GM19238 (cell line): Measurements from ENCODE around the gene FZD10.

Source experiments
- DNase-seq: peaks from one replicate; pipeline ENCODE4 v3.0.0; 2011; ENCODE audit warnings: low spot score; ENCODE audit not compliant: insufficient read length

Gene FZD10

GRCh38 chr12:130179191-130179590 lies 16.9 kb downstream of the FZD10 start:
- DNase-seq, result no peak

DNA sequence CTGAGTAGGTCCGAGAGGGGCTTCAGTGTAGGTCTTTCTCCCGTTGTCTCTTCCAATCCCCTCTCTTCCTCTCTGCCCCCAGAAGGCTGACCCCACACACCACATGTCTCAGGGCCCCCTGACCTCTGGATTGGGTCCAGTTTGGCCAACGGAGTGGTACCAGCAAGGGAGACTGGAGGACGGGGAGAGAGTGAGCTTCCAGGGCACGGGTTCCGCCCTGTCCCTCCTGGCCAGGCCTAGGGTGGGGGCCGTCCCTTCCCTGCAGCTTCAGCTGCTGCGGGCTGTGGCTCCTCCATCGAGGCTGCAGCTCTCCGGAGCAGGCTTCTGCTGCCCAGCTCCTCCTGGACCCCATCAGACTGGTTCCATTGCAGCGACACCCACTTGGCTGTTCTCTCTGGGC lies 17.4 kb downstream of the FZD10 start:
- no peak for DNase-seq

DNA sequence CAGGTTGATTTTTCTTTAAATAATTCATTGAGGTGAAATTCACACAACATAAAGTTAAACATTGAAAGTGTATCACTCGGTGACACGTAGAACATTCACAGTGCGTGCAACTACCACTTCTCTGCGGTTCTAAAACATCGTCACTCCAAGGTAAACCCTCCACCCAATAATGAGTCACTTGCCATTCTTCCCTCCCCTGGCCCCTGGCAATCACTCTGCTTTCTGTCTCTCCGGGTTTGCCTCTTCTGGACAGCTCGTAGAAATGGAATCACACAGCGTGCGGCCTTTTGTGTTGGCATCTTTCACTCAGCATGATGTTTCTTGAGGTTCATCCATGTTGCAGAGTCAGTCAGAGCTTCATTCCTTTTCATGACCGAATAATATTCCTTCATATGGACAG lies 18.9 kb downstream of the FZD10 start:
- DNase-seq, result no peak

- DNase-seq, result no peak
These were observed 21.5 kb downstream of the FZD10 start for GRCh38 chr12:130183585-130184370.

DNA sequence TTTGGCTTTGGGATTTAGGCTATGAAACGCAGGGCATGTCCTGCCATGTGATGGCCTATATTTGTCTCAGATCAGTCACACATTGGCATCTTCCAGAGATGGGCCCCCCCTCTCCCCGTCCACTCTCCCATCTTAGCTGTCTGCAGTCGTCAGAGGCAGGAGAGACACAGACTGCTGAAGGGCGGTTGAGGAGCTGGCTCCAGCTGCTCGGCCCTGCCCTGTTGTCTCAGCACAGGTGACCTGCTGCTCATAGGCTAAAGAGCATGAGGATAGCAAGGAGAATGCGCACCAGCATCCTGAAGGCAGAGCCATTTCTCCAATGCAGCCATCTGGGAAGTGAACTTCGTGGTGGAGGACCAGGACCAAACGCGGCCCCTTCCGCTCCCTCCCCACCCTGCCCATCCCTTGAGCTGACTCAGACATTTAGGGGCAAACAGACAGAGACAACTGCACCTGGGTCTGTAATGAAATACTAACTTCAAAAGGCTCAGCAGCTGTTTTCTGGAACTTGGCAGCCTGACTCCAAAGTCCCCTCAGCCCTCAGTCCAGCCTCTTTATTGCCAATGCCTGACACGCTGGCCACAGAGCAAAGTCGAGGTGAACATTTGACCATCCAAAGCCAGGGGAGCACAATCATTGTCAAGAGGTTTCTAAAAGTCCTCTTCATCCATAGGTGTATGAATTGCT lies 22.3 kb downstream of the FZD10 start:
- no peak for DNase-seq

GRCh38 chr12:130185455-130186391 lies 23.5 kb downstream of the FZD10 start:
- DNase-seq, result no peak

- DNase-seq, result no peak
These were observed 24.5 kb downstream of the FZD10 start for GRCh38 chr12:130186651-130187268.

DNA sequence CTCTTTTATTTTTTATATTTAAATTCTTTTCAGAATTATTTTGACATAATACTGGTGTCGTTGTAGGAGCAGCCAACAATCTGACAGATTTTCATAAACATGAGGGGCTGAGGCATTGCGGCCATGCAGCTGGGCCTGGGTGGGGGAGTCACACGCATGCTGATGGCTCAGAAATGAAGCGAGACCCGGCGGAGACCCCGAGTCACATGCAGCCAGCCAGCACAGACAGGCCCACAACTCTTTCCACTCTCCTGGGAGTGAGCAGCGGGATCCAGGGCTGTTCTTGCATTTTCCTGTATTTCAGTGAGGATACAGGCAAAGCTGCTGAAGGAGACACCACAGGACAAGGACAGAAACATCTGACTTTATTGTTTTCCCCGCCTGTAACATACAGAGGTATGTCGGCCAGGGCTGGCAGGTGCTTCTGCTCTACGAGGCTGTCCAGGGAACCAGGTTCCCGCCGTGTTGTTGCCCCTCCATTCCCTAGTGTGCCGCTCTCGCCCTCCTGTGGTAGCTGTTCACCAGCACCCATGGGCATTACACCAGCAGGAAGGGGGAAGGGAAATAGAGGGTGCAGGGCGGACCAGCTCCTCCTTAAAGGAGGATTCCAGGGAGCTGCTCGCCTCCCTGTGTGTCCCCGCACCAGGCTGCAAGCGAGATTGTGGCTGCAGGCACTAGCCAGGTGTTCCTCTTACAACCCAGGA lies 30.5 kb downstream of the FZD10 start:
- no peak for DNase-seq

DNA sequence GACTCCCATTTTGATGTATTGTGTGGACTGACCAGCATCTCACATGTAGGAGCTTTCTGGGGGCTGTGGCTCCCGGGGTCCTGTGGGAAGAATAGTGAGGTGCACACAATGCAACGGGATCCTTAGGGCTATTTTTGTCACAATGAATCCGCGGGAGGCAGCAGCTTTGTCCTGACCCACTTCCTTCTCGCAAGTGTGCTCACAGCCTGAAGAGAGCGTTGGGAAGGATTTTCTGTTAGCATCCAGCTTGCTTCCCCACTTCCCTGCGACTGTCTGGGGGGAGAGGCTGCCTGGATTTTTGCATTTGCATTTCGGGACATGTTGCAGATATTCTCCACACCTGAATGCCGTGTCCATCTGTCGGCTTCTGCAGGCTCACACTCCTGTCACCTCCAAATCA lies 31.9 kb downstream of the FZD10 start:
- no peak for DNase-seq

GRCh38 chr12:130195369-130195768 lies 33.1 kb downstream of the FZD10 start:
- no peak for DNase-seq

- DNase-seq, result no peak
These were observed 33.5 kb downstream of the FZD10 start for GRCh38 chr12:130195776-130196175.

- DNase-seq, result no peak
These were observed 34.6 kb downstream of the FZD10 start for GRCh38 chr12:130196827-130197226.

DNA sequence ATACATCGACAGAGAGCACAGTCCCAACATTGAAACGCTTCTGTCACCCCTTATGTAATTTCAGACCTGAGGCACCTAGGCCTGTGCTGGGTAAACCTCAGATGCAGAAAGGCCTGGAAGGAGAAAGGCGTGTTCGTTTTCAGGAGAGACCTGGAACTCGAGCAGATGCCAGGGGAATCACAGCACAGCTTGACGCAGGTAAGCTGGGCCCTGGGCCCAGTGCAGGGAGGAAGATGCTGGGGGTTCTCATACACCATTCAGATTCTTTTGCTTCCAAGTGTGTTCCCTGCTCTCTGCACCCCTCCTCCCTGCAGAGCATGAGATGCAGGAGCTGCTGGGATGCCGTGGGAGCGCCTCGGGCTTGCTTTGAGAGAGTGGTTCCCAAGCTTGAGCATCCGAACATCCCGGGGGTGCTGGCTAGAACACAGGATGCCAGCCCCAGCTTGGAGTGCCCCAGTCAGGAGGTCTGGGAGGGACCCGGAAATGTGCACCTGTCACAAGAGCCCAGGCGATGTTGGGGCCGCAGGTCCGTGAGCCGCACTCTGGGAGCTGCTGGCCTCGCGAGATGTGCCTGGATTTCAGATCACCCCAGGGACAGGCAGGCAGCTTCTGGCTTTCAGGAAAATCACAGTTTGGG lies 35.9 kb downstream of the FZD10 start:
- DNase-seq, result no peak

GRCh38 chr12:130198663-130199060 lies 36.4 kb downstream of the FZD10 start:
- DNase-seq, result no peak

- no peak for DNase-seq
These were observed 37.5 kb downstream of the FZD10 start for GRCh38 chr12:130199581-130200390.

DNA sequence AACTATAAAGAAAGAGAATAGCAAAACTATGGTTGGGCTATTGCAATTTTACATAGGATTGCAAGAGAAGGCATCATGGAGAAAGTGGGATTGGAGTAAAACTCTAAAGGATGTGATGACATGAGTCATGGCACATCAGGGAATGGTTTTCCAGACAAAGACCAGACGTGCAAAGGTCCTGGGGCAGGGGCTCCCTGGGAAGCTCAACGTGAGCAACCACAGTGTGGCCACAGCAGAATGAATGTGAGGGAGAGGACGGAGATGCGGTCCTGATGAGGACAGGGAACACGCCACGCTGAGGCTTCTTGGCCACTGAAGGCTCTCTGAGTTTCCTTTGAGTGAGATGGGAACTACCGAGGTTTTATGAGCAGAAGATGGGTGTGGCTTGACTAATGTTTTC lies 38.2 kb downstream of the FZD10 start:
- DNase-seq, result no peak

- no peak for DNase-seq
These were observed 38.8 kb downstream of the FZD10 start for GRCh38 chr12:130201037-130201436.

- DNase-seq, result no peak
These were observed 39.9 kb downstream of the FZD10 start for GRCh38 chr12:130202201-130202600.

- DNase-seq, result no peak
These were observed 40.9 kb downstream of the FZD10 start for GRCh38 chr12:130203151-130203550.
